MM.1S (cell line): ENCODE results near the gene CYREN.

Experiments used
- DNase-seq: peaks from one replicate; pipeline ENCODE4 v3.0.0-alpha.2; 2015
- H2AFZ ChIP-seq: fragments of 300-600 bp; sonication (generic); 2 replicates; pipeline ENCODE4 v1.6.0; 2016; ENCODE audit warnings: antibody characterized with exemption, low read length
- H3F3A ChIP-seq: fragments of 300-600 bp; sonication (generic); 2 replicates; pipeline ENCODE4 v1.6.1; 2016; ENCODE audit warnings: mild to moderate bottlenecking, antibody characterized with exemption, low read length, moderate library complexity, mixed read lengths; ENCODE audit not compliant: insufficient read depth
- H3K27ac ChIP-seq: fragments of 300-600 bp; sonication (generic); 2 replicates; pipeline ENCODE4 v1.5.1; 2016; ENCODE audit warnings: mild to moderate bottlenecking, low read length
- H3K27me3 ChIP-seq: fragments of 300-600 bp; sonication (generic); replicated peaks from 2 replicates; pipeline ENCODE4 v1.6.0; 2016; ENCODE audit warnings: low read length; ENCODE audit not compliant: insufficient read depth
- H3K36me3 ChIP-seq: fragments of 300-600 bp; sonication (generic); replicated peaks from 2 replicates; pipeline ENCODE4 v1.6.1; 2016; ENCODE audit warnings: mild to moderate bottlenecking, low read length, mixed read lengths; ENCODE audit not compliant: insufficient read depth
- H3K4me1 ChIP-seq: fragments of 300-600 bp; sonication (generic); 2 replicates; pipeline ENCODE4 v1.6.1; 2016; ENCODE audit warnings: low read length, mixed read lengths
- H3K4me2 ChIP-seq: fragments of 300-600 bp; sonication (generic); 2 replicates; pipeline ENCODE4 v1.6.0; 2016; ENCODE audit warnings: low read depth, low read length
- H3K4me3 ChIP-seq: fragments of 300-600 bp; sonication (generic); 2 replicates; pipeline ENCODE4 v1.5.1; 2016; ENCODE audit warnings: low read length, mixed read lengths
- H3K79me2 ChIP-seq: fragments of 300-600 bp; sonication (generic); 2 replicates; pipeline ENCODE4 v1.6.1; 2016; ENCODE audit warnings: mixed run types, low read length, mixed read lengths
- H3K9ac ChIP-seq: fragments of 300-600 bp; sonication (generic); 2 replicates; pipeline ENCODE4 v1.6.1; 2016; ENCODE audit warnings: low read length, mixed read lengths
- H3K9me2 ChIP-seq: fragments of 300-600 bp; sonication (generic); replicated peaks from 2 replicates; pipeline ENCODE4 v1.6.1; 2016; ENCODE audit warnings: mild to moderate bottlenecking, low read length, mixed read lengths; ENCODE audit not compliant: insufficient read depth
- H3K9me3 ChIP-seq: fragments of 300-600 bp; sonication (generic); replicated peaks from 2 replicates; pipeline ENCODE4 v1.6.1; 2016; ENCODE audit warnings: mild to moderate bottlenecking, low read length, mixed read lengths; ENCODE audit not compliant: insufficient read depth
- H4K20me1 ChIP-seq: fragments of 300-600 bp; sonication (generic); 2 replicates; pipeline ENCODE4 v1.6.1; 2016; ENCODE audit warnings: mild to moderate bottlenecking, low read length, moderate library complexity, mixed read lengths; ENCODE audit not compliant: insufficient read depth
- CTCF ChIP-seq: fragments of 300-600 bp; sonication (generic); IDR thresholded peaks from 2 replicates; pipeline ENCODE4 v1.5.1; 2016; ENCODE audit warnings: antibody characterized with exemption, low read length, mixed read lengths
- EZH2 ChIP-seq: fragments of 300-600 bp; sonication (generic); optimal IDR thresholded peaks from 2 replicates; pipeline ENCODE3; 2017; ENCODE audit warnings: low read depth, mild to moderate bottlenecking, antibody characterized with exemption, low read length, mixed read lengths
- EZH2phosphoT487 ChIP-seq: fragments of 300-600 bp; sonication (generic); IDR thresholded peaks from 2 replicates; pipeline ENCODE4 v1.6.1; 2018; ENCODE audit warnings: antibody characterized with exemption, low read length

Gene CYREN

GRCh38 chr7:135185471-135186260 lies 15.2 kb upstream of the CYREN start:
- H3K4me3 ChIP-seq: no peak overlapping the region
- H3K27ac ChIP-seq: no peak overlapping the region
- no peaks in the 10 kb centered on the region for H4K20me1 ChIP-seq
- H3F3A ChIP-seq: no peaks in the 10 kb centered on the region
- 0 out of 2 replicates have a peak, but pooled peaks cover 3% of the 10 kb centered on the region for H3K9me3 ChIP-seq
- no peak overlapping the region for H3K9ac ChIP-seq
- H3K9me2 ChIP-seq: no peaks in the 10 kb centered on the region
- no peaks in the 10 kb centered on the region for H3K27me3 ChIP-seq
- no peaks in the 10 kb centered on the region for H3K4me1 ChIP-seq
- no peaks in the 10 kb centered on the region for H3K79me2 ChIP-seq
- H3K4me2 ChIP-seq: no peak overlapping the region
- no peak overlapping the region for H2AFZ ChIP-seq
- TF ChIP-seq EZH2 (no peak), CTCF (no peak), EZH2phosphoT487 (no peak)
- no peaks in the 10 kb centered on the region; the same call in 1 of the 2 replicates for H3K36me3 ChIP-seq
- no peak for DNase-seq

GRCh38 chr7:135184254-135184841 lies 13.8 kb upstream of the CYREN start:
- Histone ChIP-seq H3K4me3 (no peak overlapping the region), H3K79me2 (no peaks in the 10 kb centered on the region), H3K36me3 (no peaks in the 10 kb centered on the region; the same call in 1 of the 2 replicates), H3K9me3 (0 out of 2 replicates have a peak, but pooled peaks cover 3% of the 10 kb centered on the region), H3K9me2 (no peaks in the 10 kb centered on the region), H3K9ac (no peak overlapping the region), H4K20me1 (no peaks in the 10 kb centered on the region), H3K27me3 (no peaks in the 10 kb centered on the region), H3K4me2 (no peak overlapping the region), H3F3A (no peaks in the 10 kb centered on the region), H3K27ac (no peak overlapping the region), H3K4me1 (no peaks in the 10 kb centered on the region), H2AFZ (no peak overlapping the region)
- no peak for TF ChIP-seq EZH2
- DNase-seq: no peak

GRCh38 chr7:135183478-135183877 lies 13.0 kb upstream of the CYREN start:
- Histone ChIP-seq H3K4me2 (no peak overlapping the region), H3F3A (no peaks in the 10 kb centered on the region), H3K79me2 (no peaks in the 10 kb centered on the region), H3K27me3 (no peaks in the 10 kb centered on the region), H4K20me1 (no peaks in the 10 kb centered on the region), H3K4me3 (no peak overlapping the region), H3K27ac (no peak overlapping the region), H3K9ac (no peak overlapping the region), H3K36me3 (no peaks in the 10 kb centered on the region; the same call in 1 of the 2 replicates), H3K9me2 (no peaks in the 10 kb centered on the region), H2AFZ (no peak overlapping the region), H3K4me1 (no peaks in the 10 kb centered on the region), H3K9me3 (0 out of 2 replicates have a peak, but pooled peaks cover 3% of the 10 kb centered on the region)
- no peak for TF ChIP-seq EZH2phosphoT487
- no peak for TF ChIP-seq CTCF
- TF ChIP-seq EZH2: no peak
- DNase-seq: no peak
